Esophagus squamous epithelium (tissue), 4 donors: ENCODE measurements around the gene PARM1.

Source experiments
- POLR2A ChIP-seq, 4 donors: fragments of 450-650 bp; IDR thresholded peaks; one replicate each; pipeline ENCODE4 v1.6.1; 2017; ENCODE audit warnings: antibody characterized with exemption in 4 of 4, mild to moderate bottlenecking in 4 of 4, moderate library complexity in 3 of 4
- TF ChIP-seq, protein P1 (sequence below), 6 experiments: fragments of 450-650 bp in 4 of 6; fragments of 200-600 bp in 2 of 6; sonication (generic) in 2 of 6; IDR thresholded peaks; one replicate each; pipeline ENCODE4 v1.5.1; 2016 to 2019; ENCODE audit warnings: antibody characterized with exemption in 6 of 6, mild to moderate bottlenecking in 4 of 6, moderate library complexity in 4 of 6

DNA sequence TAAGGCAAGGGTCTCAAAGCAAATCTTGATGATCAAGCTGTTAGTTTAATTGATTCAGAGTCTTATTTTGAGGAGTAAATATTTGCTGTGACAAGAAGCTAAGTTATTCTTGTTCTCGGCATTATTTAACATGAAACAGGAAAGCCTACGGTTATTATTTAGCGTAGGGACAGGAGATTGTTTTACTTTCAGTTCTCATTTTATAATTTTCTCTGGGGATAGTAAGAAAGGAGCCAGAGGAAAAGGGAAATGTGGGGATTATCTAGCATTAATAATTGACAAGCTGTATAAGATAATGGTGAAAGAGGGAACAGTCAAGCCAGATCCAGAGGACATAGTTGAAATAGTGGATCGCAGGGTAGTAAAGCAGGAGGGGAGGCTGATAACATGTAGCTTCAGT is 39.7 kb upstream of the PARM1 start:
- TF ChIP-seq, protein P1, sequence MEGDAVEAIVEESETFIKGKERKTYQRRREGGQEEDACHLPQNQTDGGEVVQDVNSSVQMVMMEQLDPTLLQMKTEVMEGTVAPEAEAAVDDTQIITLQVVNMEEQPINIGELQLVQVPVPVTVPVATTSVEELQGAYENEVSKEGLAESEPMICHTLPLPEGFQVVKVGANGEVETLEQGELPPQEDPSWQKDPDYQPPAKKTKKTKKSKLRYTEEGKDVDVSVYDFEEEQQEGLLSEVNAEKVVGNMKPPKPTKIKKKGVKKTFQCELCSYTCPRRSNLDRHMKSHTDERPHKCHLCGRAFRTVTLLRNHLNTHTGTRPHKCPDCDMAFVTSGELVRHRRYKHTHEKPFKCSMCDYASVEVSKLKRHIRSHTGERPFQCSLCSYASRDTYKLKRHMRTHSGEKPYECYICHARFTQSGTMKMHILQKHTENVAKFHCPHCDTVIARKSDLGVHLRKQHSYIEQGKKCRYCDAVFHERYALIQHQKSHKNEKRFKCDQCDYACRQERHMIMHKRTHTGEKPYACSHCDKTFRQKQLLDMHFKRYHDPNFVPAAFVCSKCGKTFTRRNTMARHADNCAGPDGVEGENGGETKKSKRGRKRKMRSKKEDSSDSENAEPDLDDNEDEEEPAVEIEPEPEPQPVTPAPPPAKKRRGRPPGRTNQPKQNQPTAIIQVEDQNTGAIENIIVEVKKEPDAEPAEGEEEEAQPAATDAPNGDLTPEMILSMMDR (IDR thresholded peaks at IDR 0.05): no peak
- TF ChIP-seq POLR2A (IDR thresholded peaks at IDR 0.05): no peak
